Cardiac muscle cell (in vitro differentiated cells and primary cell): ENCODE results near the gene COL5A1. TPM values are rescaled to one million over a fixed set of nuclear protein-coding genes. Genes with fewer than 3 reads are reported as not detected.

Source experiments
- DNase-seq, 2 donors: peaks; one replicate each; pipeline versions ENCODE4 v3.0.0 to v3.0.0-alpha.2; 2010 to 2017; ENCODE audit warnings: low read depth in 1 of 2, low spot score in 1 of 2
- H3K27ac ChIP-seq: fragments of 200-600 bp; sonication (generic); 2 replicates; pipeline ENCODE4 v1.5.1; 2016
- H3K27me3 ChIP-seq: fragments of 200-600 bp; sonication (generic); 2 replicates; pipeline ENCODE4 v1.6.0; 2016; ENCODE audit warnings: control low read depth
- H3K36me3 ChIP-seq: fragments of 200-600 bp; sonication (generic); 2 replicates; pipeline ENCODE4 v1.5.1; 2016; ENCODE audit warnings: control low read depth
- H3K4me1 ChIP-seq: fragments of 200-600 bp; sonication (generic); 2 replicates; pipeline ENCODE4 v1.8.1; 2017; ENCODE audit warnings: low read depth, mild to moderate bottlenecking, mixed run types
- H3K4me3 ChIP-seq: fragments of 200-600 bp; sonication (generic); 2 replicates; pipeline ENCODE4 v1.5.1; 2016; ENCODE audit warnings: mild to moderate bottlenecking
- H3K9me3 ChIP-seq: fragments of 200-600 bp; sonication (generic); 2 replicates; pipeline ENCODE4 v1.5.1; 2017; ENCODE audit warnings: low read depth, mild to moderate bottlenecking, control low read depth
- CTCF ChIP-seq: IDR thresholded peaks from 2 replicates; pipeline ENCODE4 v1.5.1; 2012; ENCODE audit warnings: low read depth, mild to moderate bottlenecking, low read length
- polyA plus RNA-seq: library from polyadenylated mRNA; unstranded; fragments of >200 nt; fragmentation: Nextera tagmentation; extraction: Ambion mirVana; gene quantifications from 2 replicates; pipeline ENCODE4 v1.2.1, GENCODE V29; 2016
- total RNA-seq: library from RNA; depleted of rRNA; stranded (reverse); fragments of >200 nt; gene quantifications from 2 replicates; pipeline ENCODE4 v1.2.3, GENCODE V29; 2016

COL5A1 gene
- total and polyA plus RNA-seq, 2 experiments from 2014 or later, result 34.5 to 129 TPM

- no peak overlapping the region for H3K4me3 ChIP-seq
- no peak for TF ChIP-seq CTCF
- H3K36me3 ChIP-seq, result no peaks in the 10 kb centered on the region
- no peaks in the 10 kb centered on the region for H3K27me3 ChIP-seq
- H3K9me3 ChIP-seq, result no peaks in the 10 kb centered on the region
- H3K27ac ChIP-seq, result no peak overlapping the region
- no peak for DNase-seq
- no peaks in the 10 kb centered on the region for H3K4me1 ChIP-seq
These were observed 135.6 kb downstream of the COL5A1 start for GRCh38 chr9:134777153-134777552.

- H3K4me3 ChIP-seq, result no peak overlapping the region
- no peaks in the 10 kb centered on the region for H3K4me1 ChIP-seq
- H3K9me3 ChIP-seq, result no peaks in the 10 kb centered on the region
- DNase-seq, result no peak
- no peak for TF ChIP-seq CTCF
- H3K27me3 ChIP-seq, result no peaks in the 10 kb centered on the region
- H3K27ac ChIP-seq, result no peak overlapping the region
- H3K36me3 ChIP-seq, result no peaks in the 10 kb centered on the region
These were observed 136.6 kb downstream of the COL5A1 start for GRCh38 chr9:134778156-134778555.

- no peaks in the 10 kb centered on the region for H3K4me1 ChIP-seq
- peak; percentile 72 for TF ChIP-seq CTCF
- H3K27ac ChIP-seq, result no peak overlapping the region
- H3K4me3 ChIP-seq, result no peak overlapping the region
- H3K9me3 ChIP-seq, result no peaks in the 10 kb centered on the region
- peak; percentile 66 to 83 for DNase-seq
- no peaks in the 10 kb centered on the region for H3K27me3 ChIP-seq
- H3K36me3 ChIP-seq, result no peaks in the 10 kb centered on the region
These were observed 137.3 kb downstream of the COL5A1 start for GRCh38 chr9:134778841-134779411.

GRCh38 chr9:134779640-134780039, 138.0 kb downstream of the COL5A1 start:
- Histone ChIP-seq H3K4me1 (peaks cover 6% of the 10 kb centered on the region), H3K36me3 (no peaks in the 10 kb centered on the region)

GRCh38 chr9:134781591-134782302, 140.1 kb downstream of the COL5A1 start:
- Histone ChIP-seq H3K27ac (no peak overlapping the region), H3K36me3 (no peaks in the 10 kb centered on the region), H3K4me1 (peaks cover 12% of the 10 kb centered on the region), H3K9me3 (no peaks in the 10 kb centered on the region), H3K4me3 (no peak overlapping the region), H3K27me3 (no peaks in the 10 kb centered on the region)
- DNase-seq, result peak in 1 of 2 donors; percentile 50
- TF ChIP-seq CTCF, result peak; percentile 27

More at GRCh38 chr9:134779640-134780039, 138.0 kb downstream of the COL5A1 start:
- no peaks in the 10 kb centered on the region for H3K9me3 ChIP-seq
- DNase-seq, result no peak
- no peak overlapping the region for H3K4me3 ChIP-seq
- TF ChIP-seq CTCF, result no peak
- H3K27ac ChIP-seq, result no peak overlapping the region
- no peaks in the 10 kb centered on the region for H3K27me3 ChIP-seq
